Prostate gland (tissue), 2 donors: ENCODE results near the gene AKNA.

ENCODE experiments used
- CTCF ChIP-seq, 4 experiments: fragments of 200-600 bp in 2 of 4; fragments of 450-650 bp in 2 of 4; sonication (generic) in 2 of 4; IDR thresholded peaks; 1 replicate in 3 of 4; 2 replicates in 1 of 4; pipeline ENCODE4 v1.5.1; 2016 to 2019; ENCODE audit warnings: antibody characterized with exemption in 4 of 4, mild to moderate bottlenecking in 2 of 4, moderate library complexity in 2 of 4
- POLR2A ChIP-seq: fragments of 450-650 bp; IDR thresholded peaks from one replicate; pipeline ENCODE4 v1.6.1; 2016; ENCODE audit warnings: antibody characterized with exemption, mild to moderate bottlenecking
- POLR2AphosphoS5 ChIP-seq: sonication (generic); formaldehyde crosslinking; IDR thresholded peaks from one replicate; pipeline ENCODE4 v1.6.1; 2017; ENCODE audit warnings: antibody characterized with exemption

- TF ChIP-seq CTCF (IDR thresholded peaks at IDR 0.05), result no peak
- TF ChIP-seq POLR2AphosphoS5, result no peak
- no peak for TF ChIP-seq POLR2A
Observed at GRCh38 chr9:114330636-114331035, 57.1 kb downstream of the AKNA start.
